Activated T-helper 9 cell treated with anti-CD3 and anti-CD28 coated beads, Interleukin-2, amount 50 U/mL, for 16 hours (primary cell): ENCODE measurements around the gene CLSTN2.

Experiments used
- DNase-seq: peaks from one replicate; pipeline ENCODE4 v3.0.0-alpha.2; 2020; ENCODE audit warnings: low read depth

Gene CLSTN2

DNA sequence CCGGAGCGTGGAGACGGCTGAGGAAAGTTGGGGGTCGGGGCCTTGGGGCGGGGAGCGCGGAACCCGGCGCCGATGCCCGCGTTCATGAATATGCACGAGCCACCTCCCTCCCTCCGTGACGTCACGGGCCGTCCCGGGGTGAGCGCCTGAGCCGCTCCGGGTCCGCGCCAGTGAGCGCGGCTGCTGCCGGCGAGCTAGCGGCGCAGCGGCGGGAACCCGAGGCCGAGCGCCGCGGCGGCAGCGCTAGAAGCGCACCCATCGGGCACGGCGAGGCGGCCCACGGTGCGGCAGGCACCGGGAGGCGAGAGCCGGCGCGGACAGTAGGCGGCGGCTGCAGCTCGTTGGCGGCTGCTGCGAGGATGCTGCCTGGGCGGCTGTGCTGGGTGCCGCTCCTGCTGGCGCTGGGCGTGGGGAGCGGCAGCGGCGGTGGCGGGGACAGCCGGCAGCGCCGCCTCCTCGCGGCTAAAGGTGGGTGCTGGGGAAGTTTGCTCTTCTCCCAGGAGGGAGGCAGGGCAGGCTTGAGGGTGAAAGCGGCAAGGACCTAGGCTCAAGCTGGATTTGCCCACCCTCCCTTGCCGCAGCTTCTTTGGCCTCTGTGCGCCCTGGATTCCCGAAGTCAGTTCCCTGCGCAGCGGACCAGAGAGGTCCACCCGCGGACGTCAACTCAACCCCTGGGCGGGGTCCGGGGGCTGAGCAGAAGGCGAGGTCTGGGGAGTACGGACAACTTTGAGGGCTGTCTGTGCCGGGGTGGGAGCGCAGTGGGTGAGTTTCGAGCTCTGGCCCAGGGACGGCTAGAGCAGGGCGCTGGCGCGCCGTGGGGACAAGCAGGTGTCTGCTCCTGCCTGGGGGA, at the start of gene CLSTN2:
Gene CLSTN2 (plus strand): TSS at position 170 of the 850 bp plus-strand sequence.
- DNase-seq, result no peak

- no peak for DNase-seq
These were observed 47.6 kb upstream of the CLSTN2 start for GRCh38 chr3:139887431-139887830.

DNA sequence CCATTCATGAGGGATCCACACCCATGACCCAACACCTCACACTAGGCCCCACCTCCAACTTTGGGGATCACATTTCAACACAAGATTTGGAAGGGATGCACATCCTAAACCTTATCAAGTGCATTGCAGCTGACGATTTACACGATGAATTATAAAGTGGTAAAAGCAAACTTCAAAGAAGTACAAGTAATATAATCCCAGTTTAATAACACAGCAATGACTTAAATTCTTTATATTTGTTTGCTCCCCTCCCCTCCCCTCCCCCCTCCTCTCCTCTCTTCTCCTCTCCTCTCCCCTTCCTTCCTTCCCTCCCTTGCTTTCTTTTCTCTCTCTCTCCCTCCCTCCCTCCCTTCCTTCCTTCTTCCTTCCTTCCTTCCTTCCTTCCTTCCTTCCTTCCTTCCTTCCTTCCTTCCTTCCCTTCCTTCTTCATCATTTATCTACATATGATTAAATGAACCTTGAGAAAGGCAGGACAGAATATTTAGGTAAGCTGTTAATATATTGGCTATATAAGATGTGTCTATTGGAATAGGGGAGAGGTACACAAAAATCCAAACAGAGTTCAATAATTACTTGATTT, 46.3 kb upstream of the CLSTN2 start:
- no peak for DNase-seq

DNA sequence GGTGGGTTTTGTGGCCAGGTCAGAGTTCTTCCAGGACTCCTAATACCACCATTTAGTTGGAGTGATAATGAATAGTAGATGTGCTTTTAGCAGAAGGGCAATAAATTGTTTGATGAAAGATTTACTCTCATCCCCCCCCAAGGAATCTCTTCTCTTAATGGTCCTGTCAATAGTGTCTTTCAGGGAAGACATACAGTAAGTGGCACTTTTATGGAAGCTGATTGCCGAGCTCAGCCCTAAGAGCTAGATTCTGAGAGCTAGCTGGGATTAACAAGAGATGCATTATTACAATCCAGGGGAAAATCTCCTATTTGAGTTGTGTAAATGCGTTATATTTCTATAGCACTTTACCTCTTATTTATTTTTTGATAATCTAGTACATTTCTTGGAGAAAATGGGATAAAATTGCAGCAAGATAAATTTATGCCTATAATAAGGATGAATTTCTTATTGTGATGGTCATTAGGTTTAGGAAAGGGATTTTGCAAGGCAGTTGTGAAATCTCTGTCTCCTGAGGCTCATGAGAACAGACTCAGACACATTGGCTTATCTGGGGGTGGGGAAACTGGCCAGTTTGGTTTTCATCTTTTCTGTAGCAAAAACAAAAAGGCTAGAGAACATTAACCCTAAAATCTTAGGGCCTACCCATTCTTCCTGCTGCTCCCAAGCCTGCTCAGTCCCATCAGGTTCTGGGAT, 41.6 kb upstream of the CLSTN2 start:
- no peak for DNase-seq

- DNase-seq, result no peak
These were observed 40.9 kb upstream of the CLSTN2 start for GRCh38 chr3:139893963-139894642.

DNA sequence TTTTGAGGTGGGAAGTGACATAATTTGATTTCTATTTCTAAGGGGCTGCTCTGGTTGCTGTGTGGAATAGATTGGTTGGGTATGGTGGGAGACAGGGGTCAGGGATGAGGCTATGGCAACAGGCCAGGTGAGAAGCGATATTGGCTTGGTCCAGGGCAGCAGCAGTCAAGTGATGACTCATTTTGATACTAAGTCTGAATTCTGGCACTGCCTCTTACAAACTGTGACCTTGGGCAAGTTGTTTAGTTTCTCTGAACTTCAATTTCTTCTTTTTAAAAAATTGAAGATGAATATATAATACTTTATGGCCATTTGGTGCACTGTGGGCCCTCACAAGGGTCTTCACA, 40.4 kb upstream of the CLSTN2 start:
- no peak for DNase-seq

DNA sequence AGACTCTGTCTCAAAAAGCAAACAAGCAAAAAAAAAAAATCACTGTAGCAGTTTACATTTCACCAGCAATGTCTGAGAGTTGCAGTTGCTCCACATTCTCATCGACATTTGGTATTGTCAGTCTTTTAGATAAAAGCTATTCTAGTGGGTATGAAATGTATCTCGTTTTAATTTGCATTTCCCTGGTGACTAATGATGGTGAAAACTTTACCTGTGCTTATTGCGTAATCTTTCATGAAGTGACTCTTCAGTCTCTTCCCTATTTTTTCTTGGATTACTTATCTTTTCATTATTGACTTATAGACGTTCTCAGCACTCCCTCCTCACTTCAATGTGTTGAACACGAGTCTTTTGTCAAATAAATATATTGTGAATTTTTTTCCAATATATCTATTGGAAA, 37.2 kb upstream of the CLSTN2 start:
- DNase-seq, result no peak

- DNase-seq, result no peak
These were observed 28.6 kb upstream of the CLSTN2 start for GRCh38 chr3:139906418-139906817.

DNA sequence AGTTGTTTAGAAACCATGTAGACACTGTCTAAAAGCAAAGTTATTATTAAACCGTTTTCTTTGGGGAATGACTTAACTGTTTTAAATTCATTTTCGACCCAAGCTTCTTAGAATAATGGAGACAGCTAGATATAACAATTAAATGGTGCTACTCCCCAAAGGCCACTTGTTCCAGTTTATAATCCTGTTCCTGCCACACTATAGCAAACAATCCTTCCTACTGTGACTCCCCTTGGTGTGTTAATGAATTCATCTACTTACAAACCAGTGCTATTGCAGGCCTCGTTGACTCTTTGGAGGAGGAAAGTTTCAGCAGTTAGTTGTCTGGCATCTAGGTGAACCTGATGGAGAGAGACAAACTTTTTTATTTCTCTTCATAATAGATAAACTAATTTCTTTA, 25.2 kb upstream of the CLSTN2 start:
- no peak for DNase-seq

GRCh38 chr3:139916271-139916670, 18.7 kb upstream of the CLSTN2 start:
- no peak for DNase-seq

- DNase-seq, result no peak
These were observed 17.7 kb upstream of the CLSTN2 start for GRCh38 chr3:139917226-139917785.

DNA sequence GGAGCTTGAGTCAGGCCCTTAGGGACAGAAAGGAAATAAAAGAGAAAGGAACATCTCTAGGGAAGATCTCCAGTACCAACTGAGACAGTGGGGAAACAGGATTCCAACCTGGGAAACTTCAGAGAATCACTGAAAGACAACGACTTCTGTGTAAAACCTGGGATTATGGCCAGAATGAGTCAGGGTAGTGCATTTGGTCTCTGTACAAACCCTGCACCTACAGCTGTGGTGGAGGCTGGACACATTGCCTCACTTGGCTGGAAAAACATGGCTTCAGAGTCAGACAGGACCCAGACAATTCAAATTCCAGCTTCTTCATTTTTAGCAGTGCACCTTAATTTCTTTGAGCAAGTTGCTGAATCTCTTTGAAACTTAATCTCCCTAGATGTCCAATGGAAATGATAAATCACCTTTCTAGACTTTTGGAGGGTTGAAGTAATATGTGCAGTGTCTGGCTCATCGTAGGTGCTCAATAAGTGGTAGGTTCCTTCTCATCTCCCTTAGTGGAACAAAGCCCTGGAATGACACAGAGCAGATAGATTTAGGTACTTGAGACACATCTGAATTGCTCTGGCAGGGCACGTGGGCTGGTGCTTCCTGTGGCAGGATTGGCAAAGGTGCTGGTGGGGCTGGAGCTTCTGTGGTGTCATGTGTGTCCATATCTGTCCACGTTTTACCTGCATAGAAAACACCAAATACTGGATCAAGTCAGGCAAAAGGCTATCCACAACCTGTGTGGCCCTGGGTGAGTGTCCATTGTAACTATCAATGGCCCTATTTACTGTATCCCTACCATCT, 6.1 kb upstream of the CLSTN2 start:
- no peak for DNase-seq

DNA sequence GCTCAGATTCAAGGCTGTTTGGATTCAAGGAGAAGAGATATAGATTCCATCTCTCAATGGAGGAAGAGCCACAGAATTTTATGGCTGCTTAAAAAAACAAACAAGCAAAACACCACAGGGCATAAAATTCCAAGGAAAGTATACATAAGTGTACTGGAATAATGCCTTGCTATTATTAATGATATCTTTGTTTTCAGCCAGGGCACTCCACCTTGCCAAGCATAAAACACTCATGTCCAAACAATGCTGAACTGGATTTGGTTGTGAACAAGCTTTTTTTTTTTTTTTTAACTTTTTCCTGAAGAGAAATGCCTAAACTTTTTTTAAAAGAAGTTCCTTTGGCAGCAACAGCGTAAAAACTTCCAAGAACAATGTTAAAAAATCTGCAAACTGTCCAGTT, 4.8 kb upstream of the CLSTN2 start:
- DNase-seq, result no peak

DNA sequence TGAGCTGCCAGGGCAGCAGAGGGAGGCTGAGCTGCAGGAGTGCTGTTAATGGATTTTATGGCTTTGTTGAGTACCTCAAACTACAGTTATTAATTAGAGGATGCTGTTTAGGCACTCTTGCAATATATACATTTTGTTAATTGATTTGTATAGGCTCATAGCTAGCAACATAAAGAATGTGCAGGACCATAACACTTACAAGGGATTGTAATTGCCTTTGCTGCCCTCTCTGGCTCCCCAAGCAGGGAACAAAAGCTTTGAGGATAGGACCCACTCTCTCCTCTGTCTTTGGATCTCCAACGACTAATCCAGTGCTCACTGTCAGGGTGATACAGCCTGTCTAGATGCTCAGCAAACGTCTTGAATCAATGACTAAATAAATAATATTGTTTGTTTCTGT, 1.2 kb upstream of the CLSTN2 start:
- DNase-seq, result no peak

- no peak for DNase-seq
These were observed 371 bp upstream of the CLSTN2 start for GRCh38 chr3:139934613-139935015.

DNA sequence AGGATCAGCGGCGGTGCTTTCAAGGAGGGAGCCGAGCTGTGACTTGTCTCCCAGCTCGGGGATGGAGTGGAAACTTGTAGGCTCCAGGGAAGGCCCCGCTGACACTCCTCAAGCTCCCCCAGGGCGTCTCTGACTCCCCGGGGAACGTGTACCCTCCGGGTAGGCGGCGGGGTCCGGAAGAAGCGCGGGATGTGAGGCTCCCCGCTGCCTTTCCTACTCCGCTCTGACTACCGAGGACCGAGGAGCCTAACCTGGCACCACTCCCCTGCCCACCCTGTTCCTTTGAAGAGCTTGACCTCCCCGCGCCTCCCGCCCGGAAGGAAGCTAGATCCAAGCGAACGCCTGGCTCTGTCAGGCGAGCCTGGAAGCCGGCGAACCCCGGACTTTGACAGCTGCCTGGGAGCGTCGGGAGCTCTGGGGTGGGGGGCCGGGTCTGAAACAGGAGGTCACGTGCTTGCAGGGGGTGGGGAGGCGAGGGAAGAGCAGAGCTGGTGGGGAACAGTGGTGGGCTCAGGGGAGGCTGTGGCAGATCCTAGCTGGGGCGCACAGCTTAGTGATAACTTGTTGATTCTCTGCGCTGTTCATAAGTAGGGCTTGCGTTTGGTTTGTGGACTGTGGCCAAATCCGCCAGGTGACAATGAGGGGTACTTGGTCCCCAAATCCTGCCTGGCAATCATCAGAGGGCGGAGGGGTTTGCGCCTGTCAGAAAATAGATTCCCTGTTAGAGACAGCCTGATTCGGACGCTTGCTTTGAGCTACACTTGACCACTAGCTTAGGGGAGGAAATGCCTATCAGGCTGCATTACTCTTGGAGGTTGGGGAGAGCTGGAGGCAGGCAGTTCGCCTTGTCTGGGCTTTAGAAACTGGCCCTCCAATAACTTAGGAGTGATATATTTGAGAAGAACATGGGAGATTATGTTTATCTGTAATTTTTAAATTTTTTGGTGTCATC, 1.2 kb downstream of the CLSTN2 start:
- DNase-seq, result no peak

DNA sequence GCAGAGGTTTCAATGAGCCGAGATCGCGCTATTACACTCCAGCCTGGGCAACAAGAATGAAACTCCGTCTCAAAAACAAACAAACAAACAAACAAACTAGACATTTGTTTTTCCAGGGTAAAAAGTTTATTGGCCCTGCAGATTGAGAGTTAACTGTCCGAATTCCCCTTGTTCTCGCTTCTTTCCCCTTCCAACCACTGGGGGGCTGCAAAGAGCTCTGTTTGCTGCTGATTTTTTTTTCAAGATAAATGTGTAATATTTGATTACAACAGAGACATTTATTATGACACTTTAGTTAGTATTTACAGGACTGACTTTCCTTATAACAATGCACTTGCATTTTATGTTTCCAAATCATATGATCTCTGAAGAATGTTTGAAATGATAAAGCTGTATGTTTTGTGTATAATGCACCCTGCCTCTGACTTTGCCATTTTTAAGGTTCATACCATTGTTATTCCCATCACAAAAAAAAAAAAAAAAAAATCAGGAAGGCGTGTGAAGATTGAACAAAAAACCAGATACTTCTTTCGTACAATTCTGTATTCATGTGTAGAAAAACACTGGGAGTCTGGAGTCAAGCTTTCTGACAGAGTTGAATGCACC, 2.8 kb downstream of the CLSTN2 start:
- no peak for DNase-seq

GRCh38 chr3:139939681-139940190, 4.8 kb downstream of the CLSTN2 start:
- no peak for DNase-seq

DNA sequence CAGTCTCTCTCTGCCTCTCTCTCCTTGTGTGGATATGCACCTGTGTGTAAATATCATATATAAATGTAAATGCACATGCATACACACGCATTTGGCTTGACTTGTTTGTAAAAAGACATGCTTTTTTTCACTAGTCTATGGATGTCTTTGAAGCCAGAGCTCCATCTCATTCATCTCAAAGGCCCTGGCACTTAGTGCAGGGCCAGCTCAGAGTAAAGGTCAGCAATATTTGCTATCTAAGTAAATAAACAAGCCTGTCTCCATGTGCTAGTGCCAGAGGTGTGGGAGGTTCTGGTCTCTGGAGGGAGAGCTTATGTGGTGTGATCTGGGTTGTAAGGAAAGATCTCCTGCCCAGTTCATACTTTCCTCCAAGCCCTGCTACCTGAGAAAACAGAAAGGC, 5.6 kb downstream of the CLSTN2 start:
- DNase-seq, result no peak

GRCh38 chr3:139941580-139941979, 6.6 kb downstream of the CLSTN2 start:
- DNase-seq, result no peak
